Stomach (tissue), 9 donors: ENCODE results near the gene CHST11. TPM values are rescaled to one million over a fixed set of nuclear protein-coding genes. Genes with fewer than 3 reads are reported as not detected.

Experiments
- DNase-seq, 2 donors: peaks; one replicate each; pipeline versions ENCODE4 v3.0.0 to v3.0.0-alpha.2; 2013 to 2019
- H3K27ac ChIP-seq, 5 donors: fragments of 200-600 bp in 4 of 5; sonication (generic) in 4 of 5; one replicate each; pipeline ENCODE4 v1.5.1; 2013 to 2019; ENCODE audit warnings: mild to moderate bottlenecking in 1 of 5, moderate library complexity in 1 of 5
- H3K27me3 ChIP-seq, 3 donors: fragments of 200-600 bp; sonication (generic); one replicate each; pipeline ENCODE4 v1.5.1; 2017 to 2019; ENCODE audit warnings: mixed run types in 1 of 3
- H3K36me3 ChIP-seq, 4 donors: fragments of 200-600 bp; sonication (generic); 1 replicate in 3 of 4; 2 replicates in 1 of 4; pipeline ENCODE4 v1.5.1; 2016 to 2019
- H3K4me1 ChIP-seq, 4 donors: fragments of 200-600 bp; sonication (generic); one replicate each; pipeline ENCODE4 v1.5.1; 2016 to 2019
- H3K4me3 ChIP-seq, 4 donors: fragments of 200-600 bp; sonication (generic) in 3 of 4; one replicate each; pipeline ENCODE4 v1.5.1; 2016 to 2019; ENCODE audit warnings: mild to moderate bottlenecking in 1 of 4
- H3K9me3 ChIP-seq, 4 donors: fragments of 200-600 bp; sonication (generic); one replicate each; pipeline ENCODE4 v1.5.1; 2016 to 2019
- EP300 ChIP-seq: sonication (generic); formaldehyde crosslinking; IDR thresholded peaks from one replicate; pipeline ENCODE4 v1.6.1; 2017; ENCODE audit warnings: antibody characterized with exemption
- POLR2A ChIP-seq, 4 donors: fragments of 450-650 bp; IDR thresholded peaks; one replicate each; pipeline ENCODE4 v1.6.1; 2016; ENCODE audit warnings: antibody characterized with exemption in 4 of 4, control low read depth in 2 of 4, mild to moderate bottlenecking in 1 of 4, moderate library complexity in 1 of 4
- POLR2AphosphoS5 ChIP-seq, 3 donors: sonication (generic); formaldehyde crosslinking; IDR thresholded peaks; one replicate each; pipeline ENCODE4 v1.6.1; 2016; ENCODE audit warnings: antibody characterized with exemption in 3 of 3
- WGBS, 5 donors: extraction: QIAGEN DNeasy Blood & Tissue Kit in 3 of 5; methylation state at CpG; one replicate each; pipeline versions ENCODE4 v1.1.5 to v1.1.7; 2013 to 2018; 5-methylcytosine and 5-hydroxymethylcytosine counted together
- intact Hi-C: fragments of 100-400 bp; cut with DNase I; formaldehyde crosslinking; loops from one replicate; pipeline ENCODE4 v1.15.1; 2023; ENCODE audit warnings: low total_unique reads
- polyA plus RNA-seq, 3 donors: library from polyadenylated mRNA; stranded (reverse); fragments of 200-250 nt; gene quantifications; one replicate each; pipeline ENCODE4 v1.2.3, GENCODE V29; 2013
- total RNA-seq, 5 donors: library from RNA; depleted of rRNA; stranded (reverse); fragments of >200 nt; gene quantifications; one replicate each; pipeline versions ENCODE4 v1.1.0 to v1.2.3, GENCODE V29; 2014 to 2016
- TF ChIP-seq, protein P1 (sequence below), 7 experiments: fragments of 450-650 bp in 4 of 7; fragments of 200-600 bp in 3 of 7; sonication (generic) in 3 of 7; IDR thresholded peaks; one replicate each; pipeline ENCODE4 v1.5.1; 2016 to 2019; ENCODE audit warnings: antibody characterized with exemption in 7 of 7, control low read depth in 2 of 7, mild to moderate bottlenecking in 1 of 7
- donor health status: healthy with polysubstance abuse.
- donor health status: Bipolar disorder and iron deficiency.
- donor health status: healthy.

The CHST11 gene
- total and polyA plus RNA-seq, 8 donors = 2.3 to 192 (median 18.6) TPM

DNA sequence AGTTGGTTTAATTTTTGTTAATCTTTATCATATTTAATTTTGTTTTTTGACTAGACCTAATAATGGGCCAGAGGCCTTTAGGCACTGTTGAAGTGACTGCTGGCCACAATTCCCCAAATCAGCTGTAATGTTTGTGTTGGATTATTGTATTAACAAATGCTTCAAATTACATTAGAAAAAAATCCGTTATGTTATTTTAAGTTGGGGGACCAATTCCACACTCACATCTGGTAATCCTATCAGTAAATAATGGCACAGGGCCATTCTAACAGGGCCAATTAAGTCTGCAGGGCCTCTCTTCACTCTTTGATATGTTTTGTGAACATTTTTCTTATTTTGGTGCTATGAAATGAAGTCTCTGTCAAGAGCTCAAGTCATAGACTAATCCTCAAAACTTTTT, 39.6 kb downstream of the CHST11 start:
- 13 to 29% (median 25%) methylated on average over 1 of the region's 1 CpG for WGBS, 5 donors
- Histone ChIP-seq H3K9me3 (no peaks in the 10 kb centered on the region), H3K4me1 (peaks cover 0 to 53% (median 29%) of the 10 kb centered on the region in 4 donors), H3K27ac (no peak overlapping the region), H3K36me3 (no peaks in the 10 kb centered on the region), H3K4me3 (no peak overlapping the region), H3K27me3 (no peaks in the 10 kb centered on the region)
- DNase-seq = no peak
- TF ChIP-seq POLR2AphosphoS5 (IDR thresholded peaks at IDR 0.05) (no peak), POLR2A (IDR thresholded peaks at IDR 0.05) (no peak), EP300 (no peak)
- TF ChIP-seq, protein P1, sequence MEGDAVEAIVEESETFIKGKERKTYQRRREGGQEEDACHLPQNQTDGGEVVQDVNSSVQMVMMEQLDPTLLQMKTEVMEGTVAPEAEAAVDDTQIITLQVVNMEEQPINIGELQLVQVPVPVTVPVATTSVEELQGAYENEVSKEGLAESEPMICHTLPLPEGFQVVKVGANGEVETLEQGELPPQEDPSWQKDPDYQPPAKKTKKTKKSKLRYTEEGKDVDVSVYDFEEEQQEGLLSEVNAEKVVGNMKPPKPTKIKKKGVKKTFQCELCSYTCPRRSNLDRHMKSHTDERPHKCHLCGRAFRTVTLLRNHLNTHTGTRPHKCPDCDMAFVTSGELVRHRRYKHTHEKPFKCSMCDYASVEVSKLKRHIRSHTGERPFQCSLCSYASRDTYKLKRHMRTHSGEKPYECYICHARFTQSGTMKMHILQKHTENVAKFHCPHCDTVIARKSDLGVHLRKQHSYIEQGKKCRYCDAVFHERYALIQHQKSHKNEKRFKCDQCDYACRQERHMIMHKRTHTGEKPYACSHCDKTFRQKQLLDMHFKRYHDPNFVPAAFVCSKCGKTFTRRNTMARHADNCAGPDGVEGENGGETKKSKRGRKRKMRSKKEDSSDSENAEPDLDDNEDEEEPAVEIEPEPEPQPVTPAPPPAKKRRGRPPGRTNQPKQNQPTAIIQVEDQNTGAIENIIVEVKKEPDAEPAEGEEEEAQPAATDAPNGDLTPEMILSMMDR (IDR thresholded peaks at IDR 0.05) = no peak
- intact Hi-C loops = no loop called here

DNA sequence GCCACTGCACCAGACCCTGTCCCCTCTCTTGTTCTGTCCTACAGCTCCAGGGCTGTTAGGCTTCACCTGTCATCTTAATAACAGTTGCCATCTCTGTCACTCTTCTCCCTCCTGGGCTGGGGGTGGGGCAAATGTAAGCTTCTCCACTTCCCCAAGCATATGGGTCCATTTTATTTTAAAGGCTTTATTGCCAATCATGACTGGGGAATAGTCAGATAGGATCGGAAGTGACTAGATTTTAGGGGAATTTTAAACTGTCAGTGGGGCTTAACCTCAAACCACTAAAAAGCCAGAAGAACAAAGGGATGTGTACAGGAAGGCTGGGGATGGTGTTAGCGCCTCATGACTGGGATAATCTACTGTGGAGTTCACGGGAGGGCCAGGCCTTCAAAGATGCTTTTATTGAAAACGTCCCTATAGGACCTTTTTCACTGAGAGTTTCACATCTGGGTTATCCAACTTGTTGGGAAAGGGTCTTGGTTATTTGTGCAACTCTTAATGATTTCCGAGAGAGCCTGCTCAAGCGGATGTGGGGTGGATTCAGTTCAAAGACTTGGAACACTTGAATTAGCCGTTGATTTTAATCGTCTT, 41.6 kb downstream of the CHST11 start:
- intact Hi-C loops = no loop called here
- 90 to 94% (median 92%) methylated on average over 8 of the region's 8 CpGs for WGBS, 5 donors
- Histone ChIP-seq H3K27me3 (no peaks in the 10 kb centered on the region), H3K4me1 (peaks cover 0 to 53% (median 31%) of the 10 kb centered on the region in 4 donors), H3K4me3 (no peak overlapping the region), H3K36me3 (no peaks in the 10 kb centered on the region), H3K27ac (no peak overlapping the region), H3K9me3 (no peaks in the 10 kb centered on the region)
- no peak for TF ChIP-seq EP300
- TF ChIP-seq POLR2A (IDR thresholded peaks at IDR 0.05) = no peak
- TF ChIP-seq POLR2AphosphoS5 (IDR thresholded peaks at IDR 0.05) = no peak
- TF ChIP-seq, protein P1 (IDR thresholded peaks at IDR 0.05) = no peak
- no peak for DNase-seq

DNA sequence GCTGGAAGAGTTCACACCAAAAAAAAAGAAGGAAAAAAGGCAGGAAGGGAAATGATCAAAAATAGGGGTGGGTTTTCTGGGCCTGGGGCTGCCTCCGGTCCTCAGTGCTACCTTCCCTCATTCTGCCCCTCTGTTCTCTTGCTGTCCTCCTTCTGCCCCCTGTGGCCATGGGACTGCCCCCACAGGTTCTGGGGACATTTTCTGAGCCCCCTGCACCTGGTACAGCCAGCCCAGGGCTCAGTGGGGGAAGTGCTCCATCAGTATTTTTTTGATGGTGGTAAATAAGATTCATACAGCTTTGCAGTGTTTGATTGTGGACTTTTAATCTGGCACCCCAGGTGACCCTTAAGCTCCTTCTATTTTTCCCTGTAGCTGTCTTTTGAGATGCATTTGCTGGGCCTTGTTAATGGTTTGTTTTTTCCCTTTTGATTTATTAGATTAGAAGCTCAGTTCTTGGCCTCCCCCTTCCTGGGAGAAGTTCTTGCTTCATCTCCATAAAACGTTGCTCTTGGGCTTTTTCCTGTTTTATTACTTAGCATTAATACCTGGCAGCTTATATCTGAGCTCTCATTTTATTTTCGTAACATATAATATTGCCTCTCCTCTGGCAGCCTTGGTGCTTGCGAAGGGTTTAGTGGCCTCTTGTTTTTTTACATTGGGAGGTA, 43.1 kb downstream of the CHST11 start:
- no peaks in the 10 kb centered on the region for H3K9me3 ChIP-seq
- H3K27ac ChIP-seq = no peak overlapping the region
- TF ChIP-seq EP300 (no peak), POLR2AphosphoS5 (IDR thresholded peaks at IDR 0.05) (no peak), POLR2A (IDR thresholded peaks at IDR 0.05) (no peak)
- TF ChIP-seq, protein P1 (IDR thresholded peaks at IDR 0.05) = no peak
- WGBS, 5 donors = 80 to 87% (median 81%) methylated on average over 4 of the region's 4 CpGs
- peaks cover 3 to 59% (median 31%) of the 10 kb centered on the region in 4 donors for H3K4me1 ChIP-seq
- no peak for DNase-seq
- H3K27me3 ChIP-seq = no peaks in the 10 kb centered on the region
- H3K36me3 ChIP-seq = no peaks in the 10 kb centered on the region
- H3K4me3 ChIP-seq = no peak overlapping the region
- intact Hi-C loops = no loop called here

DNA sequence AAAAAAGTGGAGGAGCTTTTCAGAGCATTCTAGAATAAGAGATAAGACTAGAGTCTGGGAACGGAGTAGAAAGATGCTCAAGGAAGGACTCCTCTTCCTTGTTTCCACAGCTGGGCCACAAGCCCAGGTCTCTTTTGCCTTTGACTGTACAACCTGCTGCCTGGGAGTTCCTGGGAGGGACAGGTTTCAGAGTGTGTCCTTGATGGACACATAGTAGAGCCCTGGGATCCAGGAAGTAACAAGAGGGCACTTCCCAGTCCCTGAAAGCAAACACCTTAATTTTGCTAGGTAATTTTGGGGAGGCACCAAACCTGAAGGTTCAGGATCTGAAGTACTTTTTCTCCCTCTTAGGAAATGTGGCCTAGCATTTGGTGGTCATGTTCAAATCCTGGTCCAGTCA, 44.4 kb downstream of the CHST11 start:
- TF ChIP-seq EP300 = no peak
- no peak for TF ChIP-seq POLR2AphosphoS5 (IDR thresholded peaks at IDR 0.05)
- TF ChIP-seq POLR2A (IDR thresholded peaks at IDR 0.05) = no peak
- TF ChIP-seq, protein P1 (IDR thresholded peaks at IDR 0.05) = no peak
- H3K4me1 ChIP-seq = peaks cover 10 to 59% (median 33%) of the 10 kb centered on the region in 4 donors
- intact Hi-C loops = no loop called here
- no peak for DNase-seq
- no peak overlapping the region for H3K4me3 ChIP-seq
- H3K36me3 ChIP-seq = no peaks in the 10 kb centered on the region
- no peaks in the 10 kb centered on the region for H3K27me3 ChIP-seq
- H3K27ac ChIP-seq = no peak overlapping the region
- 76 to 91% (median 78%) methylated on average over 1 of the region's 1 CpG for WGBS, 5 donors
- H3K9me3 ChIP-seq = no peaks in the 10 kb centered on the region
